GM23338 (cell line): ENCODE data around the gene TPH1.

Source experiments
- EZH2 ChIP-seq: fragments of 200-600 bp; sonication (generic); IDR thresholded peaks from one replicate; pipeline ENCODE4 v1.8.0; 2017; ENCODE audit warnings: antibody characterized with exemption, mild to moderate bottlenecking, low read depth; ENCODE audit not compliant: unreplicated experiment
- EZH2phosphoT487 ChIP-seq: fragments of 200-600 bp; sonication (generic); IDR thresholded peaks from one replicate; pipeline ENCODE4 v1.8.1; 2018; ENCODE audit warnings: antibody characterized with exemption; ENCODE audit not compliant: unreplicated experiment
- JUNB ChIP-seq: IDR thresholded peaks from one replicate; pipeline ENCODE4 v1.6.1; 2016; ENCODE audit warnings: antibody characterized with exemption; ENCODE audit not compliant: unreplicated experiment
- NANOG ChIP-seq: IDR thresholded peaks from 2 replicates; pipeline ENCODE4 v1.6.1; 2016; ENCODE audit warnings: antibody characterized with exemption, borderline replicate concordance
- POLR2AphosphoS5 ChIP-seq: IDR thresholded peaks from 2 replicates; pipeline ENCODE4 v1.6.1; 2016; ENCODE audit warnings: antibody characterized with exemption, low read depth
- TF ChIP-seq, protein P1 (sequence below), 2 experiments: fragments of 200-600 bp in 1 of 2; sonication (generic) in 1 of 2; conservative IDR thresholded peaks; 2 replicates each; pipeline versions ENCODE4 v1.5.1 to v1.6.1; 2016 to 2017; ENCODE audit warnings: antibody characterized with exemption in 2 of 2, low read depth in 2 of 2, mild to moderate bottlenecking in 2 of 2, moderate library complexity in 1 of 2
- TF ChIP-seq, protein P2 (sequence below): IDR thresholded peaks from one replicate; pipeline ENCODE4 v1.6.1; 2018; ENCODE audit warnings: antibody characterized with exemption; ENCODE audit not compliant: unreplicated experiment
- TF ChIP-seq, protein P3 (sequence below): IDR thresholded peaks from 2 replicates; pipeline ENCODE4 v1.6.1; 2016; ENCODE audit warnings: antibody characterized with exemption

DNA sequence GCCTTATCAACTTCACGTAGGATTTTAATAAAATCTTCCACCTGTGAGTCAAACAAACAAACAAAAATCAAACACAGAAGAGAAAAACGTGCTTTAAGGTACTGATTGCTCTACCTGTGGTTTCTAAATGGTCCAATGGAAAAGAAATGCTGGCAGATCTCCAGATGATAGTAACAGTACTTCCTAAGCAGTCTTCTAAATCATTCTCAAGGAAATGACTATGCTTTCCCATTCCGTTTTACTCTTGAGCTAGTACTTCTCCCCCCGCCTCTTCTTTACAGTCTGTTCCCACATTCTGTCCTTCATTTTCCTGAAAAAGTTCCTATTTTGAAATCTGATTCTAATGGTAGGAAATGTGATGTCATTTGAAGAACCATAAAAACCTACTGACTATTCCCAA lies 34.4 kb upstream of the TPH1 start:
- TF ChIP-seq POLR2AphosphoS5 (no peak), EZH2 (no peak), EZH2phosphoT487 (no peak), JUNB (no peak), NANOG (no peak)
- TF ChIP-seq, protein P1, sequence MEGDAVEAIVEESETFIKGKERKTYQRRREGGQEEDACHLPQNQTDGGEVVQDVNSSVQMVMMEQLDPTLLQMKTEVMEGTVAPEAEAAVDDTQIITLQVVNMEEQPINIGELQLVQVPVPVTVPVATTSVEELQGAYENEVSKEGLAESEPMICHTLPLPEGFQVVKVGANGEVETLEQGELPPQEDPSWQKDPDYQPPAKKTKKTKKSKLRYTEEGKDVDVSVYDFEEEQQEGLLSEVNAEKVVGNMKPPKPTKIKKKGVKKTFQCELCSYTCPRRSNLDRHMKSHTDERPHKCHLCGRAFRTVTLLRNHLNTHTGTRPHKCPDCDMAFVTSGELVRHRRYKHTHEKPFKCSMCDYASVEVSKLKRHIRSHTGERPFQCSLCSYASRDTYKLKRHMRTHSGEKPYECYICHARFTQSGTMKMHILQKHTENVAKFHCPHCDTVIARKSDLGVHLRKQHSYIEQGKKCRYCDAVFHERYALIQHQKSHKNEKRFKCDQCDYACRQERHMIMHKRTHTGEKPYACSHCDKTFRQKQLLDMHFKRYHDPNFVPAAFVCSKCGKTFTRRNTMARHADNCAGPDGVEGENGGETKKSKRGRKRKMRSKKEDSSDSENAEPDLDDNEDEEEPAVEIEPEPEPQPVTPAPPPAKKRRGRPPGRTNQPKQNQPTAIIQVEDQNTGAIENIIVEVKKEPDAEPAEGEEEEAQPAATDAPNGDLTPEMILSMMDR (conservative IDR thresholded peaks at IDR 0.05; ENCODE audit: low read depth in 2 of 2) = no peak
- TF ChIP-seq, protein P2, sequence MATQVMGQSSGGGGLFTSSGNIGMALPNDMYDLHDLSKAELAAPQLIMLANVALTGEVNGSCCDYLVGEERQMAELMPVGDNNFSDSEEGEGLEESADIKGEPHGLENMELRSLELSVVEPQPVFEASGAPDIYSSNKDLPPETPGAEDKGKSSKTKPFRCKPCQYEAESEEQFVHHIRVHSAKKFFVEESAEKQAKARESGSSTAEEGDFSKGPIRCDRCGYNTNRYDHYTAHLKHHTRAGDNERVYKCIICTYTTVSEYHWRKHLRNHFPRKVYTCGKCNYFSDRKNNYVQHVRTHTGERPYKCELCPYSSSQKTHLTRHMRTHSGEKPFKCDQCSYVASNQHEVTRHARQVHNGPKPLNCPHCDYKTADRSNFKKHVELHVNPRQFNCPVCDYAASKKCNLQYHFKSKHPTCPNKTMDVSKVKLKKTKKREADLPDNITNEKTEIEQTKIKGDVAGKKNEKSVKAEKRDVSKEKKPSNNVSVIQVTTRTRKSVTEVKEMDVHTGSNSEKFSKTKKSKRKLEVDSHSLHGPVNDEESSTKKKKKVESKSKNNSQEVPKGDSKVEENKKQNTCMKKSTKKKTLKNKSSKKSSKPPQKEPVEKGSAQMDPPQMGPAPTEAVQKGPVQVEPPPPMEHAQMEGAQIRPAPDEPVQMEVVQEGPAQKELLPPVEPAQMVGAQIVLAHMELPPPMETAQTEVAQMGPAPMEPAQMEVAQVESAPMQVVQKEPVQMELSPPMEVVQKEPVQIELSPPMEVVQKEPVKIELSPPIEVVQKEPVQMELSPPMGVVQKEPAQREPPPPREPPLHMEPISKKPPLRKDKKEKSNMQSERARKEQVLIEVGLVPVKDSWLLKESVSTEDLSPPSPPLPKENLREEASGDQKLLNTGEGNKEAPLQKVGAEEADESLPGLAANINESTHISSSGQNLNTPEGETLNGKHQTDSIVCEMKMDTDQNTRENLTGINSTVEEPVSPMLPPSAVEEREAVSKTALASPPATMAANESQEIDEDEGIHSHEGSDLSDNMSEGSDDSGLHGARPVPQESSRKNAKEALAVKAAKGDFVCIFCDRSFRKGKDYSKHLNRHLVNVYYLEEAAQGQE = no peak
- TF ChIP-seq, protein P3, sequence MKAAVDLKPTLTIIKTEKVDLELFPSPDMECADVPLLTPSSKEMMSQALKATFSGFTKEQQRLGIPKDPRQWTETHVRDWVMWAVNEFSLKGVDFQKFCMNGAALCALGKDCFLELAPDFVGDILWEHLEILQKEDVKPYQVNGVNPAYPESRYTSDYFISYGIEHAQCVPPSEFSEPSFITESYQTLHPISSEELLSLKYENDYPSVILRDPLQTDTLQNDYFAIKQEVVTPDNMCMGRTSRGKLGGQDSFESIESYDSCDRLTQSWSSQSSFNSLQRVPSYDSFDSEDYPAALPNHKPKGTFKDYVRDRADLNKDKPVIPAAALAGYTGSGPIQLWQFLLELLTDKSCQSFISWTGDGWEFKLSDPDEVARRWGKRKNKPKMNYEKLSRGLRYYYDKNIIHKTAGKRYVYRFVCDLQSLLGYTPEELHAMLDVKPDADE = no peak
